Measurements from ENCODE around the gene RPLP2.
A peak's percentile ranks its signal among the peaks of the same experiment; 100 is the strongest.

The RPLP2 gene

GRCh38 chr11:823441-824291 is 13.9 kb downstream of the RPLP2 start:
- Histone ChIP-seq H3K4me3 (ENCODE audit: control insufficient read depth in 1 of 7, extremely low read depth in 1 of 7, insufficient read depth in 4 of 7, low read depth in 2 of 7, low read length in 6 of 7) (no peak overlapping the region), H3K27me3 (replicated peaks in 2 of 5; ENCODE audit: control insufficient read depth in 4 of 5, insufficient read depth in 5 of 5, low read length in 4 of 5) (peaks cover 0 to 17% (median 10%) of the 10 kb centered on the region in 5 experiments), H3K9me3 (ENCODE audit: control extremely low read depth in 1 of 5, control insufficient read depth in 4 of 5, insufficient read depth in 2 of 5, low read depth in 1 of 5, low read length in 4 of 5) (no peaks in the 10 kb centered on the region), H3K4me1 (ENCODE audit: control extremely low read depth in 1 of 4, control insufficient read depth in 4 of 4, insufficient read depth in 4 of 4, low read length in 3 of 4) (peaks cover 0 to 64% (median 59%) of the 10 kb centered on the region in 4 experiments), H3K27ac (ENCODE audit: insufficient read depth in 1 of 2, low read depth in 1 of 2, low read length in 2 of 2, poor library complexity in 1 of 2, severe bottlenecking in 2 of 2) (no peak overlapping the region), H3K36me3 (ENCODE audit: control insufficient read depth in 4 of 4, insufficient read depth in 4 of 4, low read length in 3 of 4) (peaks cover 0 to 32% (median 16%) of the 10 kb centered on the region in 4 experiments)
- no peak for DNase-seq
- ChIA-PET CTCF (interaction anchor here (1.0 to 3.4 kb wide), 5 partner anchors 7 to 20 kb away, joined by 3 to 14 read pairs (median 4); partner anchors contain the start of gene CD151), POLR2A (no interaction called here)
- 96% methylated on average over 32 of the region's 53 CpGs for WGBS (ENCODE audit: insufficient coverage)

- H3K36me3 ChIP-seq (ENCODE audit: control insufficient read depth in 4 of 4, insufficient read depth in 4 of 4, low read length in 3 of 4) = peaks cover 0 to 32% (median 16%) of the 10 kb centered on the region in 4 experiments
- H3K4me3 ChIP-seq (ENCODE audit: control insufficient read depth in 1 of 7, extremely low read depth in 1 of 7, insufficient read depth in 4 of 7, low read depth in 2 of 7, low read length in 6 of 7) = no peak overlapping the region
- H3K27ac ChIP-seq (ENCODE audit: insufficient read depth in 1 of 2, low read depth in 1 of 2, low read length in 2 of 2, poor library complexity in 1 of 2, severe bottlenecking in 2 of 2) = no peak overlapping the region
- DNase-seq = no peak
- ChIA-PET CTCF (no interaction called here), POLR2A (no interaction called here)
- peaks cover 0 to 25% (median 12%) of the 10 kb centered on the region in 5 experiments for H3K27me3 ChIP-seq (replicated peaks in 2 of 5; ENCODE audit: control insufficient read depth in 4 of 5, insufficient read depth in 5 of 5, low read length in 4 of 5)
- peaks cover 0 to 67% (median 61%) of the 10 kb centered on the region in 4 experiments for H3K4me1 ChIP-seq (ENCODE audit: control extremely low read depth in 1 of 4, control insufficient read depth in 4 of 4, insufficient read depth in 4 of 4, low read length in 3 of 4)
- no peaks in the 10 kb centered on the region for H3K9me3 ChIP-seq (ENCODE audit: control extremely low read depth in 1 of 5, control insufficient read depth in 4 of 5, insufficient read depth in 2 of 5, low read depth in 1 of 5, low read length in 4 of 5)
- WGBS (ENCODE audit: insufficient coverage) = 97% methylated on average over 54 of the region's 59 CpGs
Observed at GRCh38 chr11:824292-824880, 14.6 kb downstream of the RPLP2 start.

- ChIA-PET POLR2A (no interaction called here), CTCF (interaction anchor here (1.8 kb wide), 1 partner anchor 10 kb away, joined by 4 read pairs; no protein-coding TSS in a partner anchor)
- Histone ChIP-seq H3K9me3 (ENCODE audit: control extremely low read depth in 1 of 5, control insufficient read depth in 4 of 5, insufficient read depth in 2 of 5, low read depth in 1 of 5, low read length in 4 of 5) (no peaks in the 10 kb centered on the region), H3K27me3 (replicated peaks in 2 of 5; ENCODE audit: control insufficient read depth in 4 of 5, insufficient read depth in 5 of 5, low read length in 4 of 5) (peaks cover 0 to 30% (median 12%) of the 10 kb centered on the region in 5 experiments), H3K4me3 (ENCODE audit: control insufficient read depth in 1 of 7, extremely low read depth in 1 of 7, insufficient read depth in 4 of 7, low read depth in 2 of 7, low read length in 6 of 7) (no peak overlapping the region), H3K4me1 (ENCODE audit: control extremely low read depth in 1 of 4, control insufficient read depth in 4 of 4, insufficient read depth in 4 of 4, low read length in 3 of 4) (peaks cover 0 to 72% (median 67%) of the 10 kb centered on the region in 4 experiments), H3K27ac (ENCODE audit: insufficient read depth in 1 of 2, low read depth in 1 of 2, low read length in 2 of 2, poor library complexity in 1 of 2, severe bottlenecking in 2 of 2) (no peak overlapping the region), H3K36me3 (ENCODE audit: control insufficient read depth in 4 of 4, insufficient read depth in 4 of 4, low read length in 3 of 4) (peaks cover 0 to 32% (median 16%) of the 10 kb centered on the region in 4 experiments)
- no peak for DNase-seq
- WGBS (ENCODE audit: insufficient coverage) = 100% methylated on average over 4 of the region's 11 CpGs
Observed at GRCh38 chr11:824942-825341, 15.2 kb downstream of the RPLP2 start.

GRCh38 chr11:825366-826226 is 15.8 kb downstream of the RPLP2 start:
- Histone ChIP-seq H3K4me3 (ENCODE audit: control insufficient read depth in 1 of 7, extremely low read depth in 1 of 7, insufficient read depth in 4 of 7, low read depth in 2 of 7, low read length in 6 of 7) (no peak overlapping the region), H3K27me3 (replicated peaks in 2 of 5; ENCODE audit: control insufficient read depth in 4 of 5, insufficient read depth in 5 of 5, low read length in 4 of 5) (peaks cover 0 to 37% (median 15%) of the 10 kb centered on the region in 5 experiments), H3K4me1 (ENCODE audit: control extremely low read depth in 1 of 4, control insufficient read depth in 4 of 4, insufficient read depth in 4 of 4, low read length in 3 of 4) (peaks cover 0 to 74% (median 68%) of the 10 kb centered on the region in 4 experiments), H3K27ac (ENCODE audit: insufficient read depth in 1 of 2, low read depth in 1 of 2, low read length in 2 of 2, poor library complexity in 1 of 2, severe bottlenecking in 2 of 2) (no peak overlapping the region), H3K9me3 (ENCODE audit: control extremely low read depth in 1 of 5, control insufficient read depth in 4 of 5, insufficient read depth in 2 of 5, low read depth in 1 of 5, low read length in 4 of 5) (no peaks in the 10 kb centered on the region), H3K36me3 (ENCODE audit: control insufficient read depth in 4 of 4, insufficient read depth in 4 of 4, low read length in 3 of 4) (peaks cover 0 to 32% (median 16%) of the 10 kb centered on the region in 4 experiments)
- DNase-seq = no peak
- WGBS (ENCODE audit: insufficient coverage) = 90% methylated on average over 7 of the region's 12 CpGs
- POLR2A ChIA-PET = interaction anchor here (0.9 kb wide), 1 partner anchor 17 kb away, joined by 3 read pairs; the partner anchor contains the start of gene TSPAN4
- CTCF ChIA-PET = interaction anchor here (1.8 kb wide), 1 partner anchor 9 kb away, joined by 4 read pairs; no protein-coding TSS in a partner anchor

- H3K27me3 ChIP-seq (replicated peaks in 2 of 5; ENCODE audit: control insufficient read depth in 4 of 5, insufficient read depth in 5 of 5, low read length in 4 of 5) = peaks cover 0 to 43% (median 20%) of the 10 kb centered on the region in 5 experiments
- ChIA-PET POLR2A (interaction anchor here (0.9 kb wide), 1 partner anchor 17 kb away, joined by 3 read pairs; the partner anchor contains the start of gene TSPAN4), CTCF (interaction anchor here (1.8 kb wide), 1 partner anchor 9 kb away, joined by 4 read pairs; no protein-coding TSS in a partner anchor)
- WGBS (ENCODE audit: insufficient coverage) = 87% methylated on average over 5 of the region's 9 CpGs
- H3K4me3 ChIP-seq (ENCODE audit: control insufficient read depth in 1 of 7, extremely low read depth in 1 of 7, insufficient read depth in 4 of 7, low read depth in 2 of 7, low read length in 6 of 7) = no peak overlapping the region
- H3K36me3 ChIP-seq (ENCODE audit: control insufficient read depth in 4 of 4, insufficient read depth in 4 of 4, low read length in 3 of 4) = peaks cover 0 to 32% (median 16%) of the 10 kb centered on the region in 4 experiments
- DNase-seq = no peak
- H3K9me3 ChIP-seq (ENCODE audit: control extremely low read depth in 1 of 5, control insufficient read depth in 4 of 5, insufficient read depth in 2 of 5, low read depth in 1 of 5, low read length in 4 of 5) = no peaks in the 10 kb centered on the region
- H3K27ac ChIP-seq (ENCODE audit: insufficient read depth in 1 of 2, low read depth in 1 of 2, low read length in 2 of 2, poor library complexity in 1 of 2, severe bottlenecking in 2 of 2) = no peak overlapping the region
- peaks cover 0 to 74% (median 66%) of the 10 kb centered on the region in 4 experiments for H3K4me1 ChIP-seq (ENCODE audit: control extremely low read depth in 1 of 4, control insufficient read depth in 4 of 4, insufficient read depth in 4 of 4, low read length in 3 of 4)
Observed at GRCh38 chr11:826227-826621, 16.5 kb downstream of the RPLP2 start.

GRCh38 chr11:826836-827145 is 17.0 kb downstream of the RPLP2 start:
- ChIA-PET POLR2A (interaction anchor here (0.9 kb wide), 1 partner anchor 16 kb away, joined by 3 read pairs; the partner anchor contains the start of gene TSPAN4), CTCF (interaction anchor here (1.8 kb wide), 1 partner anchor 8 kb away, joined by 4 read pairs; no protein-coding TSS in a partner anchor)
- Histone ChIP-seq H3K4me3 (ENCODE audit: control insufficient read depth in 1 of 7, extremely low read depth in 1 of 7, insufficient read depth in 4 of 7, low read depth in 2 of 7, low read length in 6 of 7) (peak overlapping the region; percentile 13 to 71 (median 54)), H3K27ac (ENCODE audit: insufficient read depth in 1 of 2, low read depth in 1 of 2, low read length in 2 of 2, poor library complexity in 1 of 2, severe bottlenecking in 2 of 2) (no peak overlapping the region), H3K9me3 (ENCODE audit: control extremely low read depth in 1 of 5, control insufficient read depth in 4 of 5, insufficient read depth in 2 of 5, low read depth in 1 of 5, low read length in 4 of 5) (no peaks in the 10 kb centered on the region), H3K4me1 (ENCODE audit: control extremely low read depth in 1 of 4, control insufficient read depth in 4 of 4, insufficient read depth in 4 of 4, low read length in 3 of 4) (peaks cover 0 to 69% (median 62%) of the 10 kb centered on the region in 4 experiments), H3K36me3 (ENCODE audit: control insufficient read depth in 4 of 4, insufficient read depth in 4 of 4, low read length in 3 of 4) (peaks cover 0 to 31% (median 16%) of the 10 kb centered on the region in 4 experiments), H3K27me3 (replicated peaks in 2 of 5; ENCODE audit: control insufficient read depth in 4 of 5, insufficient read depth in 5 of 5, low read length in 4 of 5) (peaks cover 0 to 49% (median 22%) of the 10 kb centered on the region in 5 experiments)
- under 1% methylated on average over 22 of the region's 22 CpGs for WGBS (ENCODE audit: insufficient coverage)
- no peak for DNase-seq

All from common myeloid progenitor, CD34-positive (primary cell).